Naive B cell (primary cell): Measurements from ENCODE around the gene TTC27. TPM values are rescaled to one million over a fixed set of nuclear protein-coding genes. Genes with fewer than 3 reads are reported as not detected.
A peak's percentile ranks its signal among the peaks of the same experiment; 100 is the strongest.
"Not testable (repeated sequence)": the region's sequence is repeated elsewhere in the genome, so short reads cannot be mapped to it uniquely, and the experiment has no call there.

Experiments used
- ATAC-seq, 2 donors: fragments of 150-1000 bp; cut with Tn5 transposase; 2 replicates each; pipeline ENCODE4 v1.10.0; 2021; ENCODE audit warnings: low read depth in 2 of 2, mild to moderate bottlenecking in 2 of 2, moderate library complexity in 2 of 2
- DNase-seq: peaks from one replicate; pipeline ENCODE4 v3.0.0; 2022
- H3K27ac Mint-ChIP-seq, 6 donors: one replicate each; pipeline ENCODE4 v1.8.0; 2020 to 2022; ENCODE audit warnings: mild to moderate bottlenecking in 6 of 6, mixed read lengths in 6 of 6, moderate library complexity in 5 of 6, inconsistent platforms in 2 of 6
- H3K27me3 Mint-ChIP-seq, 3 donors: one replicate each; pipeline ENCODE4 v1.8.0; 2021 to 2022; ENCODE audit warnings: mixed read lengths in 3 of 3, mild to moderate bottlenecking in 1 of 3
- H3K36me3 Mint-ChIP-seq, 2 donors: one replicate each; pipeline ENCODE4 v1.8.0; 2020 to 2022; ENCODE audit warnings: mixed read lengths in 2 of 2, inconsistent platforms in 1 of 2, mild to moderate bottlenecking in 1 of 2
- H3K4me1 Mint-ChIP-seq, 3 donors: one replicate each; pipeline ENCODE4 v1.8.0; 2020 to 2022; ENCODE audit warnings: mixed read lengths in 3 of 3, inconsistent platforms in 1 of 3, mild to moderate bottlenecking in 1 of 3, moderate library complexity in 1 of 3
- H3K4me3 Mint-ChIP-seq, 8 donors: one replicate each; pipeline ENCODE4 v1.8.0; 2020 to 2022; ENCODE audit warnings: mild to moderate bottlenecking in 8 of 8, mixed read lengths in 8 of 8, moderate library complexity in 8 of 8, inconsistent platforms in 2 of 8
- H3K9me3 Mint-ChIP-seq, 7 donors: one replicate each; pipeline ENCODE4 v1.8.0; 2020 to 2022; ENCODE audit warnings: mixed read lengths in 7 of 7, mild to moderate bottlenecking in 5 of 7, inconsistent platforms in 2 of 7, moderate library complexity in 1 of 7
- polyA plus RNA-seq, 6 donors: library from polyadenylated mRNA; unstranded; fragments of 300-500 nt; fragmentation: Illumina TruSeq; gene quantifications; one replicate each; pipeline ENCODE4 v1.2.3, GENCODE V29; 2021; ENCODE audit warnings: low read depth in 6 of 6

Gene TTC27
- polyA plus RNA-seq, 6 donors from 2014 or later = 22.5 to 30.0 (median 25.9) TPM

GRCh38 chr2:32715391-32715841 lies 87.6 kb downstream of the TTC27 start:
- Mint-ChIP-seq H3K27me3 (no peaks in the 10 kb centered on the region), H3K27ac (peak overlapping the region in 3 of 6 donors; percentile 12 to 84 (median 14)), H3K9me3 (peaks cover 0 to 3% (median 0%) of the 10 kb centered on the region in 7 donors), H3K4me3 (no peak overlapping the region), H3K36me3 (peaks cover 18 to 33% of the 10 kb centered on the region in 2 donors), H3K4me1 (peaks cover 7 to 19% (median 15%) of the 10 kb centered on the region in 3 donors)
- no peak for ATAC-seq
- DNase-seq = no peak

- Mint-ChIP-seq H3K9me3 (peaks cover 0 to 3% (median 0%) of the 10 kb centered on the region in 7 donors), H3K36me3 (peaks cover 18 to 33% of the 10 kb centered on the region in 2 donors), H3K27ac (no peak overlapping the region), H3K4me1 (peaks cover 7 to 19% (median 15%) of the 10 kb centered on the region in 3 donors), H3K27me3 (no peaks in the 10 kb centered on the region), H3K4me3 (no peak overlapping the region)
- no peak for ATAC-seq
- no peak for DNase-seq
Observed at GRCh38 chr2:32715981-32716380, 88.1 kb downstream of the TTC27 start.

- ATAC-seq (no peak), DNase-seq (no peak)
- Mint-ChIP-seq H3K36me3 (peaks cover 24 to 33% of the 10 kb centered on the region in 2 donors), H3K4me1 (peaks cover 7 to 19% (median 15%) of the 10 kb centered on the region in 3 donors), H3K27ac (peak overlapping the region in 1 of 6 donors; percentile 61), H3K9me3 (peaks cover 0 to 3% (median 0%) of the 10 kb centered on the region in 7 donors), H3K4me3 (no peak overlapping the region), H3K27me3 (no peaks in the 10 kb centered on the region)
Observed at GRCh38 chr2:32716598-32716997, 88.7 kb downstream of the TTC27 start.

GRCh38 chr2:32718752-32719151 lies 90.9 kb downstream of the TTC27 start:
- Mint-ChIP-seq H3K9me3 (peaks cover 0 to 4% (median 2%) of the 10 kb centered on the region in 7 donors), H3K36me3 (peaks cover 35 to 40% of the 10 kb centered on the region in 2 donors), H3K27ac (no peak overlapping the region), H3K4me1 (peaks cover 18 to 21% (median 19%) of the 10 kb centered on the region in 3 donors), H3K27me3 (no peaks in the 10 kb centered on the region), H3K4me3 (no peak overlapping the region)
- ATAC-seq = no peak
- no peak for DNase-seq

GRCh38 chr2:32719430-32719829 lies 91.6 kb downstream of the TTC27 start:
- Mint-ChIP-seq H3K27ac (peak overlapping the region in 1 of 6 donors; percentile 33), H3K27me3 (no peaks in the 10 kb centered on the region), H3K36me3 (peaks cover 34 to 39% of the 10 kb centered on the region in 2 donors), H3K9me3 (peaks cover 0 to 5% (median 0%) of the 10 kb centered on the region in 7 donors), H3K4me3 (no peak overlapping the region), H3K4me1 (peaks cover 19 to 22% (median 19%) of the 10 kb centered on the region in 3 donors)
- ATAC-seq (no peak), DNase-seq (no peak)

GRCh38 chr2:32719933-32720716 lies 92.3 kb downstream of the TTC27 start:
- DNase-seq = no peak
- Mint-ChIP-seq H3K27me3 (no peaks in the 10 kb centered on the region), H3K9me3 (peaks cover 0 to 5% (median 0%) of the 10 kb centered on the region in 7 donors), H3K36me3 (peaks cover 34 to 39% of the 10 kb centered on the region in 2 donors), H3K4me1 (peaks cover 13 to 18% (median 17%) of the 10 kb centered on the region in 3 donors), H3K27ac (peak overlapping the region in 1 of 6 donors; percentile 33), H3K4me3 (no peak overlapping the region)
- ATAC-seq = no peak

- H3K4me3 Mint-ChIP-seq = no peak overlapping the region
- peaks cover 37 to 44% of the 10 kb centered on the region in 2 donors for H3K36me3 Mint-ChIP-seq
- peaks cover 6 to 15% (median 12%) of the 10 kb centered on the region in 3 donors for H3K4me1 Mint-ChIP-seq
- no peak overlapping the region for H3K27ac Mint-ChIP-seq
- H3K27me3 Mint-ChIP-seq = no peaks in the 10 kb centered on the region
- DNase-seq (no peak), ATAC-seq (no peak)
- H3K9me3 Mint-ChIP-seq = peaks cover 0 to 5% (median 0%) of the 10 kb centered on the region in 7 donors
Observed at GRCh38 chr2:32720771-32721170, 92.9 kb downstream of the TTC27 start.

GRCh38 chr2:32721376-32721775 lies 93.5 kb downstream of the TTC27 start:
- no peak overlapping the region for H3K4me3 Mint-ChIP-seq
- peaks cover 4 to 15% (median 12%) of the 10 kb centered on the region in 3 donors for H3K4me1 Mint-ChIP-seq
- DNase-seq (no peak), ATAC-seq (no peak)
- peaks cover 0 to 7% (median 3%) of the 10 kb centered on the region in 7 donors for H3K9me3 Mint-ChIP-seq
- no peaks in the 10 kb centered on the region for H3K27me3 Mint-ChIP-seq
- H3K36me3 Mint-ChIP-seq = peaks cover 41 to 50% of the 10 kb centered on the region in 2 donors
- no peak overlapping the region for H3K27ac Mint-ChIP-seq

GRCh38 chr2:32723467-32724079 lies 95.7 kb downstream of the TTC27 start:
- Mint-ChIP-seq H3K9me3 (peaks cover 3 to 10% (median 6%) of the 10 kb centered on the region in 7 donors), H3K4me1 (peaks cover 2 to 12% (median 12%) of the 10 kb centered on the region in 3 donors), H3K36me3 (peaks cover 47 to 48% of the 10 kb centered on the region in 2 donors), H3K27me3 (no peaks in the 10 kb centered on the region), H3K4me3 (peak overlapping the region in 1 of 8 donors; percentile 29), H3K27ac (peak overlapping the region in 4 of 6 donors; percentile 11 to 97 (median 72))
- ATAC-seq = no peak
- no peak for DNase-seq

GRCh38 chr2:32726678-32727077 lies 98.8 kb downstream of the TTC27 start:
- Mint-ChIP-seq H3K4me1 (peaks cover 0 to 12% (median 6%) of the 10 kb centered on the region in 3 donors), H3K27ac (peak overlapping the region in 1 of 6 donors; percentile 33), H3K36me3 (peaks cover 39 to 41% of the 10 kb centered on the region in 2 donors), H3K9me3 (peaks cover 3 to 10% (median 6%) of the 10 kb centered on the region in 7 donors)
- not testable (repeated sequence) for H3K4me3 Mint-ChIP-seq, H3K27me3 Mint-ChIP-seq, ATAC-seq, DNase-seq

- Mint-ChIP-seq H3K9me3 (peaks cover 3 to 10% (median 6%) of the 10 kb centered on the region in 7 donors), H3K27ac (no peak overlapping the region)
Observed at GRCh38 chr2:32727157-32727556, 99.3 kb downstream of the TTC27 start.

GRCh38 chr2:32730958-32731357 lies 103.1 kb downstream of the TTC27 start:
- H3K27me3 Mint-ChIP-seq, H3K4me3 Mint-ChIP-seq, ATAC-seq, DNase-seq, H3K27ac Mint-ChIP-seq, H3K9me3 Mint-ChIP-seq, H3K4me1 Mint-ChIP-seq: not testable (repeated sequence)
- peaks cover 11 to 25% of the 10 kb centered on the region in 2 donors for H3K36me3 Mint-ChIP-seq

More at GRCh38 chr2:32727157-32727556, 99.3 kb downstream of the TTC27 start:
- peaks cover 35 to 37% of the 10 kb centered on the region in 2 donors for H3K36me3 Mint-ChIP-seq
- no peak overlapping the region for H3K4me3 Mint-ChIP-seq
- no peak for DNase-seq
- no peaks in the 10 kb centered on the region for H3K27me3 Mint-ChIP-seq
- H3K4me1 Mint-ChIP-seq = peaks cover 0 to 12% (median 6%) of the 10 kb centered on the region in 3 donors
- ATAC-seq = no peak

GRCh38 chr2:32732120-32732519 lies 104.3 kb downstream of the TTC27 start:
- Mint-ChIP-seq H3K27ac (peak overlapping the region in 1 of 6 donors; percentile 5), H3K9me3 (no peaks in the 10 kb centered on the region), H3K27me3 (no peaks in the 10 kb centered on the region), H3K4me3 (no peak overlapping the region), H3K36me3 (peaks cover 8 to 22% of the 10 kb centered on the region in 2 donors), H3K4me1 (no peaks in the 10 kb centered on the region)
- ATAC-seq = no peak
- no peak for DNase-seq
